Right lobe of liver (tissue), 4 donors: Measurements from ENCODE around the gene WNT4.

Experiments used
- POLR2A ChIP-seq: fragments of 450-650 bp; IDR thresholded peaks from one replicate; pipeline ENCODE4 v1.6.1; 2017; ENCODE audit warnings: antibody characterized with exemption, mild to moderate bottlenecking
- TF ChIP-seq, protein P1 (sequence below), 4 donors: fragments of 200-600 bp in 3 of 4; fragments of 450-650 bp in 1 of 4; IDR thresholded peaks; one replicate each; pipeline versions ENCODE4 v1.5.1 to v1.8.0; 2016 to 2022; ENCODE audit warnings: antibody characterized with exemption in 4 of 4, mild to moderate bottlenecking in 2 of 4
- donor health status: DM: no; HTN: no; CAD: no.
- donor health status: DM: no; HTN: no; CAD: no.
- donor health status: DM: no; HTN: yes; CAD: no.

GRCh38 chr1:22075718-22076117 lies 67.2 kb downstream of the WNT4 start:
- TF ChIP-seq POLR2A = no peak
- TF ChIP-seq, protein P1, sequence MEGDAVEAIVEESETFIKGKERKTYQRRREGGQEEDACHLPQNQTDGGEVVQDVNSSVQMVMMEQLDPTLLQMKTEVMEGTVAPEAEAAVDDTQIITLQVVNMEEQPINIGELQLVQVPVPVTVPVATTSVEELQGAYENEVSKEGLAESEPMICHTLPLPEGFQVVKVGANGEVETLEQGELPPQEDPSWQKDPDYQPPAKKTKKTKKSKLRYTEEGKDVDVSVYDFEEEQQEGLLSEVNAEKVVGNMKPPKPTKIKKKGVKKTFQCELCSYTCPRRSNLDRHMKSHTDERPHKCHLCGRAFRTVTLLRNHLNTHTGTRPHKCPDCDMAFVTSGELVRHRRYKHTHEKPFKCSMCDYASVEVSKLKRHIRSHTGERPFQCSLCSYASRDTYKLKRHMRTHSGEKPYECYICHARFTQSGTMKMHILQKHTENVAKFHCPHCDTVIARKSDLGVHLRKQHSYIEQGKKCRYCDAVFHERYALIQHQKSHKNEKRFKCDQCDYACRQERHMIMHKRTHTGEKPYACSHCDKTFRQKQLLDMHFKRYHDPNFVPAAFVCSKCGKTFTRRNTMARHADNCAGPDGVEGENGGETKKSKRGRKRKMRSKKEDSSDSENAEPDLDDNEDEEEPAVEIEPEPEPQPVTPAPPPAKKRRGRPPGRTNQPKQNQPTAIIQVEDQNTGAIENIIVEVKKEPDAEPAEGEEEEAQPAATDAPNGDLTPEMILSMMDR (IDR thresholded peaks at IDR 0.05) = no peak
